ENCODE data around the gene KIAA0586. TPM values are rescaled to one million over a fixed set of nuclear protein-coding genes. Genes with fewer than 3 reads are reported as not detected.

Gene KIAA0586
- total and polyA plus RNA-seq, 2 of the 13 experiments (the other 11 are each of a cell fraction or from before 2014, with no cell fraction given), result 12.6 to 25.2 TPM

DNA sequence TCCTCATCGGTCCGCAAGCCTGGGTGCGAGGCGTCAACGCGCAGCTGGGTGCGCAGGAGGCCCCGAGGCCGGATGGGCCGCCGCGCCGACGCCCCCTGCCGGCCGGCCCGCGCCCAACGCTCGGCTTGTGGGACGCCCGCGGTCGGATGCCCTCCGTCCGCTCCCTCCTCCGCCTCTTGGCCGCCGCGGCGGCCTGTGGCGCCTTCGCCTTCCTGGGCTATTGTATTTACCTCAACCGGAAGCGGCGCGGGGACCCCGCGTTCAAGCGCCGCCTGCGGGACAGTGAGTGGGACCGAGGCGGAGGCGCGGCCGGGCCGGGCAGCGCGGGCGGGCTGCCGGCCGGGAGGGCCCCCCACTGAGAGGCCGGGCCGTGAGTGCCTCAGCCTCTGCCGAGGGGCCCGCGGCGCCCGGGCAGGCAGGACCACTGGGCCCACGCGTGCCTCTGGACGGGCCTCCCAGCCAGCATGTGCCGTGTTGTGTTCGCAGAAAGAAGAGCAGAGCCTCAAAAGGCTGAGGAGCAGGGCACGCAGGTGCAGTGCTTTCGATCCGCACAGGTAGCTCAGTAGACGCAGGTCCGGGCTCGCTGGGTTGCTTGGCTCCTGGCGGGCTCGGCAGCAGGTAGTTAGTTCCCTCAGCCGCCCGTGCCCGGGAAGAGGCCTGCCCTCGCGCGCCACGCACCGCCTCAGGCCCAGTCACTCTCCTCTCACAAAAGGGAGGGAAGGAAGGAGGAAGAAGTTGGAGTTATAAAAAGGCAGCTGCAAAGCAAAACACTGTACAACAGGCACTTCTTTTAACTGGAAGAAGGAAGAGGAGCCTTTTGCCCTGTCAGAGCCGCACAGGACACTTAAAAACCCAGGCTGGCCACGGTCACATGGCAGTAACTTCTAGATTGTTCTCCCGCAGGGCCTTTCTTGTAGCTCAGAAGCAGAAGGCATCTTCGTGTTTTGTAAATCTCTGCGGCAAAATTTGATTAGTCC, 31.4 kb upstream of the KIAA0586 start, which contains the start of gene TOMM20L (continued):
- TF ChIP-seq ZNF232 (CRISPR knock-in tag; IDR thresholded peaks at IDR 0.05; ENCODE audit: borderline replicate concordance) (peak; percentile 38; the same call in 1 of the 2 replicates), HES4 (CRISPR knock-in tag; IDR thresholded peaks at IDR 0.05; ENCODE audit: borderline replicate concordance) (peak; percentile 85; the same call in 1 of the 2 replicates), NONO (IDR thresholded peaks at IDR 0.05) (no peak), NONO (CRISPR knock-in tag; conservative IDR thresholded peaks at IDR 0.05) (peak; percentile 84), ZNF563 (CRISPR knock-in tag; IDR thresholded peaks at IDR 0.05) (peak; percentile 84; the same call in 1 of the 2 replicates), ZNF10 (CRISPR knock-in tag; IDR thresholded peaks at IDR 0.05; ENCODE audit: borderline replicate concordance, low read depth) (no peak), SAP130 (CRISPR knock-in tag; IDR thresholded peaks at IDR 0.05; ENCODE audit: low read depth) (peak; percentile 17; the same call in 1 of the 2 replicates), ZNF607 (CRISPR knock-in tag; IDR thresholded peaks at IDR 0.05; ENCODE audit: borderline replicate concordance) (peak; percentile 85; the same call in 1 of the 2 replicates), ZNF235 (CRISPR knock-in tag; IDR thresholded peaks at IDR 0.05; ENCODE audit: borderline replicate concordance) (no peak), MBD4 (IDR thresholded peaks at IDR 0.05; ENCODE audit: borderline replicate concordance, low read length) (no peak), ZNF510 (CRISPR knock-in tag; IDR thresholded peaks at IDR 0.05; ENCODE audit: low read depth) (0 out of 2 replicates have a peak, but pooled peaks have one; percentile 35)
- TF ChIP-seq, protein P1, sequence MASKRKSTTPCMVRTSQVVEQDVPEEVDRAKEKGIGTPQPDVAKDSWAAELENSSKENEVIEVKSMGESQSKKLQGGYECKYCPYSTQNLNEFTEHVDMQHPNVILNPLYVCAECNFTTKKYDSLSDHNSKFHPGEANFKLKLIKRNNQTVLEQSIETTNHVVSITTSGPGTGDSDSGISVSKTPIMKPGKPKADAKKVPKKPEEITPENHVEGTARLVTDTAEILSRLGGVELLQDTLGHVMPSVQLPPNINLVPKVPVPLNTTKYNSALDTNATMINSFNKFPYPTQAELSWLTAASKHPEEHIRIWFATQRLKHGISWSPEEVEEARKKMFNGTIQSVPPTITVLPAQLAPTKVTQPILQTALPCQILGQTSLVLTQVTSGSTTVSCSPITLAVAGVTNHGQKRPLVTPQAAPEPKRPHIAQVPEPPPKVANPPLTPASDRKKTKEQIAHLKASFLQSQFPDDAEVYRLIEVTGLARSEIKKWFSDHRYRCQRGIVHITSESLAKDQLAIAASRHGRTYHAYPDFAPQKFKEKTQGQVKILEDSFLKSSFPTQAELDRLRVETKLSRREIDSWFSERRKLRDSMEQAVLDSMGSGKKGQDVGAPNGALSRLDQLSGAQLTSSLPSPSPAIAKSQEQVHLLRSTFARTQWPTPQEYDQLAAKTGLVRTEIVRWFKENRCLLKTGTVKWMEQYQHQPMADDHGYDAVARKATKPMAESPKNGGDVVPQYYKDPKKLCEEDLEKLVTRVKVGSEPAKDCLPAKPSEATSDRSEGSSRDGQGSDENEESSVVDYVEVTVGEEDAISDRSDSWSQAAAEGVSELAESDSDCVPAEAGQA (IDR thresholded peaks at IDR 0.05; ENCODE audit: low read depth), result 0 out of 2 replicates have a peak, but pooled peaks have one; percentile 25
- TF ChIP-seq, protein P1 (CRISPR knock-in tag; IDR thresholded peaks at IDR 0.05; ENCODE audit: borderline replicate concordance), result no peak; the same call in none of the 2 replicates
- TF ChIP-seq, protein P2, sequence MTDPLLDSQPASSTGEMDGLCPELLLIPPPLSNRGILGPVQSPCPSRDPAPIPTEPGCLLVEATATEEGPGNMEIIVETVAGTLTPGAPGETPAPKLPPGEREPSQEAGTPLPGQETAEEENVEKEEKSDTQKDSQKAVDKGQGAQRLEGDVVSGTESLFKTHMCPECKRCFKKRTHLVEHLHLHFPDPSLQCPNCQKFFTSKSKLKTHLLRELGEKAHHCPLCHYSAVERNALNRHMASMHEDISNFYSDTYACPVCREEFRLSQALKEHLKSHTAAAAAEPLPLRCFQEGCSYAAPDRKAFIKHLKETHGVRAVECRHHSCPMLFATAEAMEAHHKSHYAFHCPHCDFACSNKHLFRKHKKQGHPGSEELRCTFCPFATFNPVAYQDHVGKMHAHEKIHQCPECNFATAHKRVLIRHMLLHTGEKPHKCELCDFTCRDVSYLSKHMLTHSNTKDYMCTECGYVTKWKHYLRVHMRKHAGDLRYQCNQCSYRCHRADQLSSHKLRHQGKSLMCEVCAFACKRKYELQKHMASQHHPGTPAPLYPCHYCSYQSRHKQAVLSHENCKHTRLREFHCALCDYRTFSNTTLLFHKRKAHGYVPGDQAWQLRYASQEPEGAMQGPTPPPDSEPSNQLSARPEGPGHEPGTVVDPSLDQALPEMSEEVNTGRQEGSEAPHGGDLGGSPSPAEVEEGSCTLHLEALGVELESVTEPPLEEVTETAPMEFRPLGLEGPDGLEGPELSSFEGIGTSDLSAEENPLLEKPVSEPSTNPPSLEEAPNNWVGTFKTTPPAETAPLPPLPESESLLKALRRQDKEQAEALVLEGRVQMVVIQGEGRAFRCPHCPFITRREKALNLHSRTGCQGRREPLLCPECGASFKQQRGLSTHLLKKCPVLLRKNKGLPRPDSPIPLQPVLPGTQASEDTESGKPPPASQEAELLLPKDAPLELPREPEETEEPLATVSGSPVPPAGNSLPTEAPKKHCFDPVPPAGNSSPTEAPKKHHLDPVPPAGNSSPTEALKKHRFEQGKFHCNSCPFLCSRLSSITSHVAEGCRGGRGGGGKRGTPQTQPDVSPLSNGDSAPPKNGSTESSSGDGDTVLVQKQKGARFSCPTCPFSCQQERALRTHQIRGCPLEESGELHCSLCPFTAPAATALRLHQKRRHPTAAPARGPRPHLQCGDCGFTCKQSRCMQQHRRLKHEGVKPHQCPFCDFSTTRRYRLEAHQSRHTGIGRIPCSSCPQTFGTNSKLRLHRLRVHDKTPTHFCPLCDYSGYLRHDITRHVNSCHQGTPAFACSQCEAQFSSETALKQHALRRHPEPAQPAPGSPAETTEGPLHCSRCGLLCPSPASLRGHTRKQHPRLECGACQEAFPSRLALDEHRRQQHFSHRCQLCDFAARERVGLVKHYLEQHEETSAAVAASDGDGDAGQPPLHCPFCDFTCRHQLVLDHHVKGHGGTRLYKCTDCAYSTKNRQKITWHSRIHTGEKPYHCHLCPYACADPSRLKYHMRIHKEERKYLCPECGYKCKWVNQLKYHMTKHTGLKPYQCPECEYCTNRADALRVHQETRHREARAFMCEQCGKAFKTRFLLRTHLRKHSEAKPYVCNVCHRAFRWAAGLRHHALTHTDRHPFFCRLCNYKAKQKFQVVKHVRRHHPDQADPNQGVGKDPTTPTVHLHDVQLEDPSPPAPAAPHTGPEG (CRISPR knock-in tag; IDR thresholded peaks at IDR 0.05), result peak; percentile 79; the same call in 1 of the 2 replicates
- TF ChIP-seq, protein P3, sequence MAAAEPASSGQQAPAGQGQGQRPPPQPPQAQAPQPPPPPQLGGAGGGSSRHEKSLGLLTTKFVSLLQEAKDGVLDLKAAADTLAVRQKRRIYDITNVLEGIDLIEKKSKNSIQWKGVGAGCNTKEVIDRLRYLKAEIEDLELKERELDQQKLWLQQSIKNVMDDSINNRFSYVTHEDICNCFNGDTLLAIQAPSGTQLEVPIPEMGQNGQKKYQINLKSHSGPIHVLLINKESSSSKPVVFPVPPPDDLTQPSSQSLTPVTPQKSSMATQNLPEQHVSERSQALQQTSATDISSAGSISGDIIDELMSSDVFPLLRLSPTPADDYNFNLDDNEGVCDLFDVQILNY (CRISPR knock-in tag; conservative IDR thresholded peaks at IDR 0.05), result peak; percentile 24; the same call in 1 of the 2 replicates

All from HepG2 (cell line).